ENCODE data around the gene ELN.

Gene ELN

GRCh38 chr7:74093671-74094223, 65.8 kb downstream of the ELN start:
- DNase-seq (ENCODE audit: low spot score) = no peak

GRCh38 chr7:74094224-74095101, 66.5 kb downstream of the ELN start:
- DNase-seq (ENCODE audit: low spot score) = peak; percentile 61

GRCh38 chr7:74095135-74095534, 67.2 kb downstream of the ELN start:
- no peak for DNase-seq (ENCODE audit: low spot score)

- DNase-seq (ENCODE audit: low spot score) = peak; percentile 15
Observed at GRCh38 chr7:74097937-74098614, 70.1 kb downstream of the ELN start.

- no peak for DNase-seq (ENCODE audit: low spot score)
Observed at GRCh38 chr7:74099031-74099430, 71.1 kb downstream of the ELN start.

- no peak for DNase-seq (ENCODE audit: low spot score)
Observed at GRCh38 chr7:74101061-74101681, 73.2 kb downstream of the ELN start.

GRCh38 chr7:74103219-74103772, 75.3 kb downstream of the ELN start:
- no peak for DNase-seq (ENCODE audit: low spot score)

- no peak for DNase-seq (ENCODE audit: low spot score)
Observed at GRCh38 chr7:74104702-74105101, 76.7 kb downstream of the ELN start.

GRCh38 chr7:74105992-74106391, 78.0 kb downstream of the ELN start:
- no peak for DNase-seq (ENCODE audit: low spot score)

GRCh38 chr7:74106846-74107245, 78.9 kb downstream of the ELN start:
- DNase-seq (ENCODE audit: low spot score) = no peak

- DNase-seq (ENCODE audit: low spot score) = no peak
Observed at GRCh38 chr7:74115326-74115725, 87.4 kb downstream of the ELN start.

GRCh38 chr7:74116356-74116755, 88.4 kb downstream of the ELN start:
- no peak for DNase-seq (ENCODE audit: low spot score)
